H1 (cell line): ENCODE data around the gene SRSF7. TPM values are rescaled to one million over a fixed set of nuclear protein-coding genes. Genes with fewer than 3 reads are reported as not detected.

Experiments
- CTCF ChIA-PET: fragments of 300-600 bp; sonication (Branson Sonifier 250); formaldehyde crosslinking; loops from one replicate; lab custom pipeline; 2021; ENCODE audit not compliant: partially characterized antibody; lab: Charles Lee
- POLR2A ChIA-PET: fragments of 300-600 bp; sonication (Branson Sonifier 250); formaldehyde crosslinking; loops from one replicate; lab custom pipeline; 2021; ENCODE audit warnings: inconsistent platforms; ENCODE audit not compliant: partially characterized antibody; lab: Charles Lee
- DNase-seq, 2 experiments: peaks; one replicate each; pipeline versions ENCODE4 v3.0.0 to v3.0.0-alpha.2; 2010 to 2022; ENCODE audit warnings: low spot score in 2 of 2, low read depth in 1 of 2, mixed read lengths in 1 of 2
- FAIRE-seq: peaks from 2 replicates; lab custom pipeline; 2011; peaks lifted over from hg19 to GRCh38; lab: Jason Lieb, UNC
- H2AFZ ChIP-seq: 2 replicates; pipeline ENCODE4 v1.8.1; 2012; ENCODE audit warnings: low read length, inconsistent platforms
- H2AK5ac ChIP-seq: 2 replicates; pipeline ENCODE4 v1.6.1; 2013; ENCODE audit warnings: low read depth, low read length
- H2BK120ac ChIP-seq: replicated peaks from 2 replicates; pipeline ENCODE3; 2013; ENCODE audit warnings: low read depth, low read length, inconsistent platforms
- H2BK12ac ChIP-seq: 2 replicates; pipeline ENCODE4 v1.6.1; 2013; ENCODE audit warnings: low read depth, low read length
- H2BK15ac ChIP-seq: 2 replicates; pipeline ENCODE4 v1.6.1; 2013; ENCODE audit warnings: low read length
- H2BK20ac ChIP-seq: 2 replicates; pipeline ENCODE4 v1.6.1; 2013; ENCODE audit warnings: low read length
- H2BK5ac ChIP-seq: 2 replicates; pipeline ENCODE4 v1.6.1; 2013; ENCODE audit warnings: low read depth, low read length
- H3K14ac ChIP-seq: 2 replicates; pipeline ENCODE4 v1.6.1; 2013; ENCODE audit warnings: inconsistent platforms; ENCODE audit not compliant: insufficient read length
- H3K18ac ChIP-seq: 2 replicates; pipeline ENCODE4 v1.6.1; 2013; ENCODE audit warnings: low read length; ENCODE audit errors: extremely low read depth
- H3K23ac ChIP-seq: 2 replicates; pipeline ENCODE4 v1.6.1; 2013; ENCODE audit warnings: inconsistent platforms; ENCODE audit not compliant: insufficient read length
- H3K23me2 ChIP-seq: 2 replicates; pipeline ENCODE4 v1.6.1; 2013; ENCODE audit warnings: low read depth, low read length
- H3K27ac ChIP-seq: 2 replicates; pipeline ENCODE4 v1.6.1; 2011; ENCODE audit warnings: low read depth, low read length, inconsistent platforms
- H3K27me3 ChIP-seq, 4 experiments: replicated peaks in 1 of 4; 1 replicate in 1 of 4; 2 replicates in 3 of 4; pipeline versions ENCODE4 v1.6.1 to v1.8.1; 2011 to 2013; ENCODE audit warnings: low read length in 3 of 4, mild to moderate bottlenecking in 3 of 4, inconsistent platforms in 2 of 4, mixed read lengths in 2 of 4, moderate library complexity in 1 of 4; ENCODE audit not compliant: control insufficient read depth in 3 of 4, insufficient read depth in 3 of 4; ENCODE audit errors: extremely low read depth in 1 of 4
- H3K36me3 ChIP-seq, 4 experiments: 2 replicates each; pipeline versions ENCODE4 v1.6.1 to v1.8.1; 2011 to 2013; ENCODE audit warnings: mild to moderate bottlenecking in 4 of 4, low read length in 3 of 4, moderate library complexity in 2 of 4, control low read depth in 1 of 4, inconsistent platforms in 1 of 4; ENCODE audit not compliant: insufficient read depth in 4 of 4, control insufficient read depth in 2 of 4
- H3K4ac ChIP-seq: replicated peaks from 2 replicates; pipeline ENCODE3; 2013; ENCODE audit warnings: low read length, low read depth, mixed read lengths, inconsistent platforms; ENCODE audit not compliant: insufficient read length
- H3K4me1 ChIP-seq, 4 experiments: replicated peaks in 1 of 4; 1 replicate in 1 of 4; 2 replicates in 3 of 4; pipeline versions ENCODE4 v1.6.1 to v1.8.1; 2011 to 2013; ENCODE audit warnings: low read length in 3 of 4, inconsistent platforms in 2 of 4, mixed read lengths in 1 of 4; ENCODE audit not compliant: insufficient read depth in 4 of 4, control insufficient read depth in 3 of 4
- H3K4me2 ChIP-seq, 2 experiments: 2 replicates each; pipeline versions ENCODE4 v1.6.1 to v1.8.1; 2011 to 2013; ENCODE audit warnings: low read depth in 2 of 2, low read length in 2 of 2, control low read depth in 1 of 2, inconsistent platforms in 1 of 2, mild to moderate bottlenecking in 1 of 2; ENCODE audit not compliant: insufficient read depth in 1 of 2
- H3K4me3 ChIP-seq, 4 experiments: fragments of 200-600, 300-600 bp in 1 of 4; sonication (generic), shearing (Covaris generic), sonication (Bioruptor Twin) in 1 of 4; 2 replicates each; pipeline versions ENCODE4 v1.5.1 to v1.8.1; 2011 to 2016; ENCODE audit warnings: low read length in 4 of 4, low read depth in 3 of 4, control low read depth in 2 of 4, inconsistent platforms in 2 of 4, mild to moderate bottlenecking in 2 of 4, mixed read lengths in 1 of 4, moderate library complexity in 1 of 4; ENCODE audit not compliant: insufficient read depth in 2 of 4; ENCODE audit errors: extremely low read depth in 1 of 4
- H3K56ac ChIP-seq: replicated peaks from 2 replicates; pipeline ENCODE3; 2013; ENCODE audit warnings: low read depth, mild to moderate bottlenecking, mixed read lengths, low read length, inconsistent platforms; ENCODE audit not compliant: insufficient read length
- H3K79me1 ChIP-seq: 2 replicates; pipeline ENCODE4 v1.6.1; 2013; ENCODE audit warnings: low read depth, low read length, control low read depth
- H3K79me2 ChIP-seq, 2 experiments: 2 replicates each; pipeline versions ENCODE4 v1.6.1 to v1.8.1; 2012 to 2013; ENCODE audit warnings: low read length in 2 of 2, mild to moderate bottlenecking in 2 of 2, inconsistent platforms in 1 of 2; ENCODE audit not compliant: insufficient read depth in 2 of 2, control insufficient read depth in 1 of 2
- H3K9ac ChIP-seq, 4 experiments: replicated peaks in 1 of 4; 1 replicate in 1 of 4; 2 replicates in 3 of 4; pipeline versions ENCODE4 v1.6.1 to v1.8.1; 2011 to 2013; ENCODE audit warnings: low read depth in 3 of 4, low read length in 3 of 4, control low read depth in 2 of 4, mild to moderate bottlenecking in 2 of 4, moderate library complexity in 2 of 4, inconsistent platforms in 1 of 4; ENCODE audit errors: extremely low read depth in 1 of 4
- H3K9me3 ChIP-seq, 2 experiments: 2 replicates each; pipeline versions ENCODE4 v1.6.1 to v1.8.1; 2012 to 2013; ENCODE audit warnings: mild to moderate bottlenecking in 2 of 2, moderate library complexity in 2 of 2, control low read depth in 1 of 2, inconsistent platforms in 1 of 2, low read depth in 1 of 2, low read length in 1 of 2, mixed read lengths in 1 of 2; ENCODE audit not compliant: insufficient read depth in 2 of 2
- H4K20me1 ChIP-seq, 2 experiments: replicated peaks in 1 of 2; 2 replicates each; pipeline versions ENCODE3 to v1.8.1; 2011 to 2013; ENCODE audit warnings: inconsistent platforms in 2 of 2, low read length in 2 of 2, mild to moderate bottlenecking in 1 of 2; ENCODE audit not compliant: insufficient read depth in 2 of 2, control insufficient read depth in 1 of 2
- H4K5ac ChIP-seq: 2 replicates; pipeline ENCODE4 v1.6.1; 2013; ENCODE audit warnings: low read length, low read depth, mixed read lengths, inconsistent platforms; ENCODE audit not compliant: insufficient read length
- H4K8ac ChIP-seq: 2 replicates; pipeline ENCODE4 v1.8.0; 2013; ENCODE audit warnings: mild to moderate bottlenecking, moderate library complexity, low read length, inconsistent platforms; ENCODE audit not compliant: insufficient read depth; ENCODE audit errors: extremely low read depth
- H4K91ac ChIP-seq: replicated peaks from 2 replicates; pipeline ENCODE3; 2013; ENCODE audit warnings: low read length, mixed read lengths, inconsistent platforms; ENCODE audit not compliant: insufficient read length
- HDAC2 ChIP-seq, 2 experiments: fragments of 300-600 bp in 1 of 2; sonication (generic) in 1 of 2; IDR thresholded peaks; 2 replicates each; pipeline ENCODE4 v1.6.1; 2011 to 2012; ENCODE audit warnings: low read depth in 2 of 2, low read length in 2 of 2, mild to moderate bottlenecking in 2 of 2, moderate library complexity in 2 of 2, borderline replicate concordance in 1 of 2, inconsistent platforms in 1 of 2
- SIRT6 ChIP-seq: IDR thresholded peaks from one replicate; pipeline ENCODE4 v1.7.1; 2012; ENCODE audit warnings: low read length, inconsistent platforms
- ZNF274 ChIP-seq: IDR thresholded peaks from 2 replicates; pipeline ENCODE4 v1.7.0; 2012; ENCODE audit warnings: low read length, borderline replicate concordance; ENCODE audit errors: extremely low read depth
- polyA plus RNA-seq, 7 experiments: library from polyadenylated mRNA; depleted of rRNA in 3 of 7; stranded (reverse) in 5 of 7; unstranded in 2 of 7; fragments of >200 nt in 5 of 7; fragments of 200-250 nt in 2 of 7; gene quantifications; 1 replicate in 5 of 7; 2 replicates in 1 of 7; 4 replicates in 1 of 7; pipeline versions ENCODE4 v1.2.1 to v1.2.3, GENCODE V29; 2011 to 2013; ENCODE audit warnings: missing spikeins in 2 of 7, mixed read lengths in 2 of 7
- total RNA-seq: library from RNA; stranded (reverse); fragmentation: NEBNext Ultra II Directional; extraction: Animal tissue kit (Norgen Biotek cat#: 25700); gene quantifications from 2 replicates; pipeline ENCODE4 v1.2.1, GENCODE V29; 2021

SRSF7 gene
- total and polyA plus RNA-seq, 2 of the 8 experiments (the other 6 are each of a cell fraction or from before 2014, with no cell fraction given): 370 to 415 TPM

DNA sequence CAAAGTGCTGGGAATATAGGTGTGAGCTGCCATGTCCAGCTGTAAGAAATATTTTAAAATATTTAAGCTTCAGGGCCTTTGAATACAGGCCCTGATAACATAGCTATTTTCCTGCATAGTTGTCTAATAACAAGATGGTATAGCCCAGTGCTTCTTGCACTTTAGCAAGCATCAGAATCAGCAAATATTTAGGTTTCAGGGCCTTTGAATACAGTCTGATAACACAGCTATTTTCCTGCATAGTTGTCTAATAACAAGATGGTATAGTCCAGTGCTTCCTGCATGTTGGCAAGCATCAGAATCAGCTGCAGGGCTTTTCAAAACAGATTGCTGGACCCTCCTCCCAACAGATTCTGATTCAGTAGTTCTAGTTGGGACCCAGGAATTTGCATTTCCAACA, 32.4 kb upstream of the SRSF7 start:
- Histone ChIP-seq H3K4ac (no peak overlapping the region), H3K36me3 (peaks cover 0 to 6% (median 5%) of the 10 kb centered on the region in 4 experiments; a peak in 4 of 8 replicates), H2BK120ac (no peak overlapping the region), H3K79me1 (0 out of 2 replicates have a peak, but pooled peaks cover under 1% of the 10 kb centered on the region), H3K18ac (no peak overlapping the region), H2AFZ (no peak overlapping the region), H4K91ac (no peak overlapping the region), H2AK5ac (no peak overlapping the region), H3K14ac (no peak overlapping the region), H3K27me3 (no peaks in the 10 kb centered on the region), H3K4me2 (no peak overlapping the region), H3K9me3 (no peaks in the 10 kb centered on the region), H2BK5ac (no peak overlapping the region), H3K23me2 (no peaks in the 10 kb centered on the region), H3K4me3 (no peak overlapping the region), H2BK15ac (no peak overlapping the region), H3K56ac (no peak overlapping the region), H4K8ac (no peak overlapping the region), H4K20me1 (no peaks in the 10 kb centered on the region), H2BK20ac (no peak overlapping the region), H3K4me1 (peaks cover 0 to 2% (median 0%) of the 10 kb centered on the region in 4 experiments; a peak in 1 of 7 replicates), H3K9ac (no peak overlapping the region; a peak in 2 of 7 replicates), H3K79me2 (no peaks in the 10 kb centered on the region; a peak in 1 of 4 replicates), H2BK12ac (no peak overlapping the region), H4K5ac (no peak overlapping the region), H3K23ac (no peak overlapping the region), H3K27ac (peak overlapping the region; percentile 79; the same call in 1 of the 2 replicates)
- ChIA-PET POLR2A (interaction anchor here (0.7 to 3.2 kb wide), 5 partner anchors 12 to 41 kb away, joined by 3 to 30 read pairs (median 3); partner anchors contain the start of gene SRSF7), CTCF (interaction anchor here (0.6 to 1.2 kb wide), 2 partner anchors 18 to 31 kb away, joined by 3 read pairs; no protein-coding TSS in a partner anchor)
- no peak for TF ChIP-seq ZNF274
- no peak for TF ChIP-seq HDAC2 (IDR thresholded peaks at IDR 0.05; ENCODE audit: borderline replicate concordance in 1 of 2, low read depth in 2 of 2, low read length in 2 of 2)
- TF ChIP-seq SIRT6: no peak
- DNase-seq (no peak), FAIRE-seq (no peak)
